ENCODE results near the gene COL24A1.
"Not testable (repeated sequence)": the region's sequence is repeated elsewhere in the genome, so short reads cannot be mapped to it uniquely, and the experiment has no call there.

The COL24A1 gene

DNA sequence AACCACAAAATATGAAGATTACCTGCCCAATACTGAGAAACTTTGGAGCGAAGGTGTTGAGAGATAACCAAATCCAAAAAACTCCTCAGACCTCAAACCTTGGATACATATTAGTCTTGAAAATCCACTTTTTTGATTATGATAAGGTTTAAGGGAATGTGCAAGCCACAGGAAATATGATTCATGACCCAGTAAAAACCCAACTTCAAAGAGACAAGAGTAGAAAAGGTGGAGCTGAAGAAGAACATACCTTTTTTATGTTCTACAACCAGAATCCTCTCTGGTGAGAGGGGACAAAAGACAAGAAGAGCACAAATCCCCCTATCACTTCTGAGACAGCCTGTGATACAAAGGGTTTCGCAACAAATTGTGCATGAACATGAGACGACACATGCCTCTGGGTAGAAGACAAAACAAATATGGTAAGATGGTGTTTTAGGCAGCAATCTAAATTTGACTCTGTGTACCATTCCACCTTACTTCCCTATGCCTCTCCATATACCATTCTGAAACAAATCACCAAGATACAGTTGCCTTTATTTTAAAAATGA lies 37.3 kb downstream of the COL24A1 start:
- in situ Hi-C loops (cut with HindIII; ENCODE audit: low sequenced_read_pairs): no loop called here

DNA sequence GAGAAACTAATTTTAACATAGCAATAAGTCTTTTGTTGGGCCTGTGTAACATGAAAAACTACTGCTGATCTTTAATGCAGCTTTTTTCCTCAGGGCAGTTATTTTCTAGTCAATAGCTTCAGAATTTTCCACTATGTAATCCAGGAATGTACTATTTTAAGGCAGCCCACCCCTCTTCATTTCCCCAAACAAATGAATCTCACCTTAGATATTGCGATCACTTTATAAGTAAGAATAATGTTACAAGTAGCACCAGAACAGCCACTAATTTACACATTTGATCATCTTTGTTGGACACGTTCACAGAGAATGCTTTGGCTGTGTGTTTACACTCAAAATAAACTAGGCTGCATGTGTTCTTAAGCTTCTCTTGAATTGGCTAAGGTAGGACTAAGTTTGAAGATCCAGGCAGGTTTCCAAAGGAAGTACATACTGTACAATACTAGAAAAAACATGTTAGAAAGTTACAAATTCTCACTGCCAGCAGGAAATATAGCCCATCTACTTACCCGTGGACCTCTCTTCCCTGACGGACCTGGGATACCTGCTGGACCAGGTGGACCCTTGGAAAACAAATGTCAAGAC lies 41.7 kb downstream of the COL24A1 start:
- no peak overlapping the region for H3K4me3 ChIP-seq (ENCODE audit: low read depth, low read length)
- TF ChIP-seq, protein P1, sequence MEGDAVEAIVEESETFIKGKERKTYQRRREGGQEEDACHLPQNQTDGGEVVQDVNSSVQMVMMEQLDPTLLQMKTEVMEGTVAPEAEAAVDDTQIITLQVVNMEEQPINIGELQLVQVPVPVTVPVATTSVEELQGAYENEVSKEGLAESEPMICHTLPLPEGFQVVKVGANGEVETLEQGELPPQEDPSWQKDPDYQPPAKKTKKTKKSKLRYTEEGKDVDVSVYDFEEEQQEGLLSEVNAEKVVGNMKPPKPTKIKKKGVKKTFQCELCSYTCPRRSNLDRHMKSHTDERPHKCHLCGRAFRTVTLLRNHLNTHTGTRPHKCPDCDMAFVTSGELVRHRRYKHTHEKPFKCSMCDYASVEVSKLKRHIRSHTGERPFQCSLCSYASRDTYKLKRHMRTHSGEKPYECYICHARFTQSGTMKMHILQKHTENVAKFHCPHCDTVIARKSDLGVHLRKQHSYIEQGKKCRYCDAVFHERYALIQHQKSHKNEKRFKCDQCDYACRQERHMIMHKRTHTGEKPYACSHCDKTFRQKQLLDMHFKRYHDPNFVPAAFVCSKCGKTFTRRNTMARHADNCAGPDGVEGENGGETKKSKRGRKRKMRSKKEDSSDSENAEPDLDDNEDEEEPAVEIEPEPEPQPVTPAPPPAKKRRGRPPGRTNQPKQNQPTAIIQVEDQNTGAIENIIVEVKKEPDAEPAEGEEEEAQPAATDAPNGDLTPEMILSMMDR (IDR thresholded peaks at IDR 0.05; ENCODE audit: low read depth, low read length, missing control alignments): no peak
- DNase-seq (ENCODE audit: low read depth): no peak
- in situ Hi-C loops (cut with HindIII; ENCODE audit: low sequenced_read_pairs): no loop called here

More for the DNA sequence above, 37.3 kb downstream of the COL24A1 start:
- no peak for DNase-seq (ENCODE audit: low read depth)
- H3K4me3 ChIP-seq (ENCODE audit: low read depth, low read length): no peak overlapping the region
- TF ChIP-seq, protein P1 (IDR thresholded peaks at IDR 0.05; ENCODE audit: low read depth, low read length, missing control alignments): no peak

DNA sequence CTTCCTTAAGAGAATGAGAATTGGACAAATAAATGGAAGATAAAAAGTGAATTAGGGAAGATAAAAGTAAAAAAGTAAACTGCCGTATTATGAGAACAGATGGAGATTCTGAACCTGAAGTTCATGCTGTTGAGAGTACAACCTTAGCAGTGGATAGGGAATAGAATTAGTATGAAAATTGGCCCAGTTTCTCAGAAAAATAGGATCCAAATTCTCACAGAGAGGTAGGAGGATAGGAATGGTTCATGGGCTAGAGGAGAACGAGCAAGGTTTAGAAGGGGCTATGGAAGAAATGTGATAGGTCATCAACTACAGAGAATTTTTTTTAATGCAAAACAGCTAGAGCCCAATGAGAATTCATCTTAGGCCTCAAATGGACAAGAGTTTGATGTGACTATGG lies 42.3 kb downstream of the COL24A1 start:
- no peak for DNase-seq (ENCODE audit: low read depth)
- no peak overlapping the region for H3K4me3 ChIP-seq (ENCODE audit: low read depth, low read length)
- in situ Hi-C loops (cut with HindIII; ENCODE audit: low sequenced_read_pairs): no loop called here
- TF ChIP-seq, protein P1 (IDR thresholded peaks at IDR 0.05; ENCODE audit: low read depth, low read length, missing control alignments): no peak

DNA sequence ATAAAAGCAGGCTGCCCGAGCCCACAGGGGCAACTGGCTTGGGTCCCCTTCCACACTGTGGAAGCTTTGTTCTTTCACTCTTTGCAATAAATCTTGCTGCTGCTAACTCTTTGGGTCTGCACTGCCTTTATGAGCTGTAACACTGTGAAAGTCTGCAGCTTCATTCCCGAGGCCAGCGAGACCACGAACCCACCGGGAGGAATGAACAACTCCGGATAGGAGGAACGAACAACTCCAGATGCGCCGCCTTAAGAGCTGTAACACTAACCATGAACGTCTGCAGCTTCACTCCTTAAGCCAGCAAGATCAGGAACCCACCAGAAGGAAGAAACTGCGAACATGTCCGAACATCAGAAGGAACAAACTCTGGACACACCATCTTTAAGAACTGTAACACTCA lies 45.0 kb downstream of the COL24A1 start:
- in situ Hi-C loops (cut with HindIII; ENCODE audit: low sequenced_read_pairs); DNase-seq (ENCODE audit: low read depth); H3K4me3 ChIP-seq (ENCODE audit: low read depth, low read length): not testable (repeated sequence)

DNA sequence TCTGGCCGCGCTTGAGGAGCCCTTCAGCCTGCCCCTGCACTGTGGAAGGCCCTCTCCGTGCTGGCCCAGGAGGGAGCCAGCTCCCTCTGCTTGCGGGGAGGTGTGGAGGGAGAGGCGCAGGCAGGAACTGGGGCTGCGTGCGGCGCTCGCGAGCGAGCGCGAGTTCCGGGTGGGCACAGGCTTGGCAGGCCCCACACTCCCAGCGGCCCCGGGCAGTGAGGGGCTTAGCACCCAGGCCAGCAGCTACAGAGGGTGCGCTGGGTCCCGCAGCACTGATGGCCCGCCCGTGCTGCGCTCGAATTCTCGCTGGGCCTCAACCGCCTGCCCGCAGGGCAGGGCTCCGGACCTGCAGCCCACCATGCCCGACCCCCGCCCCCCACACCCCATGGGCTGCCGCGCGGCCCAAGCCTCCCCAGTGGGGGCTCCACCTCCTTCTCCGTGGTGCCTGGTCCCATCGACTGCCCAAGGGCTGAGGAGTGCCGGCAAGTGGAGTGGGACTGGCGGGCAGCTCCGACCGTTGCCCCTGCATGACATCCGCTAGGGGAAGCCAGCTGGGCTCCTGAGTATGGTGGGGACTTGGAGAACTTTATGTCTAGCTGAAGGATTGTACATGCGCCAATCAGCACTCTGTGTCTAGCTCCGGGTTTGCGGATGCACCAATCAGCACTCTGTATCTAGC lies 46.0 kb downstream of the COL24A1 start:
- H3K4me3 ChIP-seq (ENCODE audit: low read depth, low read length): no peak overlapping the region
- in situ Hi-C loops (cut with HindIII; ENCODE audit: low sequenced_read_pairs): no loop called here
- DNase-seq (ENCODE audit: low read depth): no peak
- TF ChIP-seq, protein P1 (IDR thresholded peaks at IDR 0.05; ENCODE audit: low read depth, low read length, missing control alignments): no peak

DNA sequence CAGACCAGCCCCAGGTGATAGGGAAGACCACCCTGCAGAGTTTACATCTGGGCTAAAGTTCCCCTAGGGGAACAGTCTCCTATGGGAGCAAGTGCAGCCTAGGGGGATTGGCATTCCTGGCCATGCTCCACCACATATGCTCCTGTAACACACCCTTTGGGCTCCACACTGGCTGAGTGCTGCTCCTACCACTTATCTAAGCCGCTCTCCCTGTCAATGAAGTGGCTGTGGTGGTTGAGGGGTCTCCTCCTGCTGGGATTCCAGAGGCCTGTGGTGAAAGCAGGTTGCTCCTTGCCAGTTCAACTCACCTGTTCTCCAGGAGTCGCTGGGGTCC lies 51.1 kb downstream of the COL24A1 start:
- in situ Hi-C loops (cut with HindIII; ENCODE audit: low sequenced_read_pairs): no loop called here

More for the DNA sequence above, 51.1 kb downstream of the COL24A1 start:
- H3K4me3 ChIP-seq (ENCODE audit: low read depth, low read length): no peak overlapping the region
- DNase-seq (ENCODE audit: low read depth): no peak
- TF ChIP-seq, protein P1 (IDR thresholded peaks at IDR 0.05; ENCODE audit: low read depth, low read length, missing control alignments): no peak
